ENCODE results near the gene SCAPER.

Gene SCAPER

GRCh38 chr15:76360416-76360815 is 544.7 kb downstream of the SCAPER start:
- no peak for DNase-seq (ENCODE audit: low read depth)

GRCh38 chr15:76359152-76359551 is 546.0 kb downstream of the SCAPER start:
- no peak for DNase-seq (ENCODE audit: low read depth)

- no peak for DNase-seq (ENCODE audit: low read depth)
These were observed 546.7 kb downstream of the SCAPER start for GRCh38 chr15:76358453-76358852.

- DNase-seq (ENCODE audit: low read depth), result no peak
These were observed 550.2 kb downstream of the SCAPER start for GRCh38 chr15:76354823-76355440.

- no peak for DNase-seq (ENCODE audit: low read depth)
These were observed 551.2 kb downstream of the SCAPER start for GRCh38 chr15:76353903-76354302.

GRCh38 chr15:76353023-76353577 is 552.0 kb downstream of the SCAPER start:
- no peak for DNase-seq (ENCODE audit: low read depth)

GRCh38 chr15:76349301-76350070 is 555.7 kb downstream of the SCAPER start:
- DNase-seq (ENCODE audit: low read depth), result no peak

- no peak for DNase-seq (ENCODE audit: low read depth)
These were observed 557.6 kb downstream of the SCAPER start for GRCh38 chr15:76347482-76348055.

- no peak for DNase-seq (ENCODE audit: low read depth)
These were observed 558.3 kb downstream of the SCAPER start for GRCh38 chr15:76346669-76347481.

- DNase-seq (ENCODE audit: low read depth), result no peak
These were observed 559.1 kb downstream of the SCAPER start for GRCh38 chr15:76345880-76346668.

GRCh38 chr15:76345583-76345879 is 559.6 kb downstream of the SCAPER start:
- no peak for DNase-seq (ENCODE audit: low read depth)

GRCh38 chr15:76344893-76345582 is 560.1 kb downstream of the SCAPER start:
- DNase-seq (ENCODE audit: low read depth), result no peak

GRCh38 chr15:76343313-76343996 is 561.7 kb downstream of the SCAPER start:
- DNase-seq (ENCODE audit: low read depth), result no peak

GRCh38 chr15:76342382-76343201 is 562.5 kb downstream of the SCAPER start:
- DNase-seq (ENCODE audit: low read depth), result no peak

GRCh38 chr15:76342058-76342381 is 563.1 kb downstream of the SCAPER start:
- DNase-seq (ENCODE audit: low read depth), result no peak

GRCh38 chr15:76341366-76342057 is 563.6 kb downstream of the SCAPER start:
- DNase-seq (ENCODE audit: low read depth), result no peak

- no peak for DNase-seq (ENCODE audit: low read depth)
These were observed 564.3 kb downstream of the SCAPER start for GRCh38 chr15:76340803-76341365.

- DNase-seq (ENCODE audit: low read depth), result no peak
These were observed 564.8 kb downstream of the SCAPER start for GRCh38 chr15:76340198-76340802.
